Measurements from ENCODE around the gene GALNT9.

GALNT9 gene

GRCh38 chr12:132288516-132289215 is 40.7 kb downstream of the GALNT9 start:
- DNase-seq (no peak), ATAC-seq (replicated peaks) (no peak)
- no peaks in the 10 kb centered on the region for H3K9me3 Mint-ChIP-seq
- H3K36me3 Mint-ChIP-seq (ENCODE audit: insufficient read depth): peaks cover 5% of the 10 kb centered on the region
- H3K4me1 Mint-ChIP-seq (ENCODE audit: low read depth in 2 of 2): peaks cover 0 to 5% of the 10 kb centered on the region in 2 donors
- peaks cover 8 to 39% of the 10 kb centered on the region in 2 donors for H3K27me3 Mint-ChIP-seq
- H3K4me3 Mint-ChIP-seq: no peak overlapping the region
- no peak overlapping the region for H3K27ac Mint-ChIP-seq

GRCh38 chr12:132287391-132288238 is 41.8 kb downstream of the GALNT9 start:
- ATAC-seq (replicated peaks): no peak
- Mint-ChIP-seq H3K27me3 (peaks cover 8 to 44% of the 10 kb centered on the region in 2 donors), H3K36me3 (ENCODE audit: insufficient read depth) (peaks cover 5% of the 10 kb centered on the region), H3K9me3 (no peaks in the 10 kb centered on the region), H3K27ac (peak overlapping the region in 1 of 2 donors; percentile 6), H3K4me1 (ENCODE audit: low read depth in 2 of 2) (peaks cover 3 to 5% of the 10 kb centered on the region in 2 donors), H3K4me3 (no peak overlapping the region)
- no peak for DNase-seq

- H3K4me3 Mint-ChIP-seq: no peak overlapping the region
- DNase-seq: no peak
- no peak for ATAC-seq (replicated peaks)
- peaks cover 5% of the 10 kb centered on the region for H3K36me3 Mint-ChIP-seq (ENCODE audit: insufficient read depth)
- H3K27me3 Mint-ChIP-seq: peaks cover 8 to 44% of the 10 kb centered on the region in 2 donors
- H3K4me1 Mint-ChIP-seq (ENCODE audit: low read depth in 2 of 2): peaks cover 3 to 5% of the 10 kb centered on the region in 2 donors
- H3K27ac Mint-ChIP-seq: no peak overlapping the region
- H3K9me3 Mint-ChIP-seq: no peaks in the 10 kb centered on the region
These were observed 42.5 kb downstream of the GALNT9 start for GRCh38 chr12:132286912-132287311.

- DNase-seq: no peak
- no peak overlapping the region for H3K27ac Mint-ChIP-seq
- H3K9me3 Mint-ChIP-seq: no peaks in the 10 kb centered on the region
- H3K27me3 Mint-ChIP-seq: peaks cover 8 to 45% of the 10 kb centered on the region in 2 donors
- no peak for ATAC-seq (replicated peaks)
- H3K4me3 Mint-ChIP-seq: no peak overlapping the region
- peaks cover 3 to 5% of the 10 kb centered on the region in 2 donors for H3K4me1 Mint-ChIP-seq (ENCODE audit: low read depth in 2 of 2)
- H3K36me3 Mint-ChIP-seq (ENCODE audit: insufficient read depth): peaks cover 5% of the 10 kb centered on the region
These were observed 43.3 kb downstream of the GALNT9 start for GRCh38 chr12:132285991-132286681.

- peaks cover 17 to 55% of the 10 kb centered on the region in 2 donors for H3K27me3 Mint-ChIP-seq
- DNase-seq (no peak), ATAC-seq (replicated peaks) (no peak)
- H3K4me1 Mint-ChIP-seq (ENCODE audit: low read depth in 2 of 2): peaks cover 3 to 5% of the 10 kb centered on the region in 2 donors
- peak overlapping the region in 1 of 2 donors; percentile 21 for H3K4me3 Mint-ChIP-seq
- H3K9me3 Mint-ChIP-seq: no peaks in the 10 kb centered on the region
- peaks cover under 1% of the 10 kb centered on the region for H3K36me3 Mint-ChIP-seq (ENCODE audit: insufficient read depth)
- H3K27ac Mint-ChIP-seq: no peak overlapping the region
These were observed 44.3 kb downstream of the GALNT9 start for GRCh38 chr12:132284827-132285741.

- Mint-ChIP-seq H3K27ac (peak overlapping the region in 1 of 2 donors; percentile 29), H3K27me3 (peaks cover 18 to 64% of the 10 kb centered on the region in 2 donors), H3K4me3 (no peak overlapping the region), H3K4me1 (ENCODE audit: low read depth in 2 of 2) (peaks cover 3 to 5% of the 10 kb centered on the region in 2 donors), H3K9me3 (no peaks in the 10 kb centered on the region), H3K36me3 (ENCODE audit: insufficient read depth) (no peaks in the 10 kb centered on the region)
- DNase-seq (no peak), ATAC-seq (replicated peaks) (no peak)
These were observed 45.1 kb downstream of the GALNT9 start for GRCh38 chr12:132284071-132284826.

- DNase-seq: no peak
- Mint-ChIP-seq H3K27ac (peak overlapping the region in 1 of 2 donors; percentile 29), H3K27me3 (peaks cover 18 to 64% of the 10 kb centered on the region in 2 donors), H3K4me1 (ENCODE audit: low read depth in 2 of 2) (peaks cover 3 to 5% of the 10 kb centered on the region in 2 donors), H3K9me3 (no peaks in the 10 kb centered on the region), H3K4me3 (peak overlapping the region in 1 of 2 donors; percentile 31), H3K36me3 (ENCODE audit: insufficient read depth) (no peaks in the 10 kb centered on the region)
- ATAC-seq (replicated peaks): no peak
These were observed 46.2 kb downstream of the GALNT9 start for GRCh38 chr12:132282950-132283771.

- H3K27me3 Mint-ChIP-seq: peaks cover 18 to 62% of the 10 kb centered on the region in 2 donors
- H3K4me3 Mint-ChIP-seq: no peak overlapping the region
- no peak for DNase-seq
- no peaks in the 10 kb centered on the region for H3K9me3 Mint-ChIP-seq
- H3K27ac Mint-ChIP-seq: no peak overlapping the region
- H3K36me3 Mint-ChIP-seq (ENCODE audit: insufficient read depth): no peaks in the 10 kb centered on the region
- ATAC-seq (replicated peaks): no peak
- peaks cover 3 to 5% of the 10 kb centered on the region in 2 donors for H3K4me1 Mint-ChIP-seq (ENCODE audit: low read depth in 2 of 2)
These were observed 47.1 kb downstream of the GALNT9 start for GRCh38 chr12:132282031-132282949.

- H3K27ac Mint-ChIP-seq: no peak overlapping the region
- ATAC-seq (replicated peaks) (no peak), DNase-seq (no peak)
- H3K9me3 Mint-ChIP-seq: no peaks in the 10 kb centered on the region
- H3K27me3 Mint-ChIP-seq: peaks cover 23 to 68% of the 10 kb centered on the region in 2 donors
- H3K4me1 Mint-ChIP-seq (ENCODE audit: low read depth in 2 of 2): peaks cover 3 to 5% of the 10 kb centered on the region in 2 donors
- no peaks in the 10 kb centered on the region for H3K36me3 Mint-ChIP-seq (ENCODE audit: insufficient read depth)
- no peak overlapping the region for H3K4me3 Mint-ChIP-seq
These were observed 48.4 kb downstream of the GALNT9 start for GRCh38 chr12:132281038-132281437.

GRCh38 chr12:132280406-132280805 is 49.0 kb downstream of the GALNT9 start:
- no peaks in the 10 kb centered on the region for H3K36me3 Mint-ChIP-seq (ENCODE audit: insufficient read depth)
- H3K9me3 Mint-ChIP-seq: no peaks in the 10 kb centered on the region
- DNase-seq (no peak), ATAC-seq (replicated peaks) (no peak)
- H3K4me1 Mint-ChIP-seq (ENCODE audit: low read depth in 2 of 2): peaks cover 0 to 3% of the 10 kb centered on the region in 2 donors
- no peak overlapping the region for H3K4me3 Mint-ChIP-seq
- H3K27me3 Mint-ChIP-seq: peaks cover 17 to 68% of the 10 kb centered on the region in 2 donors
- no peak overlapping the region for H3K27ac Mint-ChIP-seq

- no peak for DNase-seq
- Mint-ChIP-seq H3K27ac (no peak overlapping the region), H3K9me3 (no peaks in the 10 kb centered on the region), H3K4me1 (ENCODE audit: low read depth in 2 of 2) (peaks cover 0 to 3% of the 10 kb centered on the region in 2 donors), H3K4me3 (no peak overlapping the region), H3K27me3 (peaks cover 18 to 68% of the 10 kb centered on the region in 2 donors), H3K36me3 (ENCODE audit: insufficient read depth) (no peaks in the 10 kb centered on the region)
- no peak for ATAC-seq (replicated peaks)
These were observed 49.5 kb downstream of the GALNT9 start for GRCh38 chr12:132279930-132280329.
